ENCODE results near the gene CDH23. TPM values are rescaled to one million over a fixed set of nuclear protein-coding genes. Genes with fewer than 3 reads are reported as not detected.
A peak's percentile ranks its signal among the peaks of the same experiment; 100 is the strongest.

The CDH23 gene
- total and polyA plus RNA-seq, 9 of the 15 experiments (the other 6 are each of a cell fraction or from before 2014, with no cell fraction given) = 0.18 to 1.2 (median 0.47) TPM

GRCh38 chr10:71603754-71604153 lies 207.0 kb downstream of the CDH23 start (continued):
- no peak for TF ChIP-seq ATF4 (CRISPR knock-in tag; IDR thresholded peaks at IDR 0.05)
- no peak for TF ChIP-seq TBP (optimal IDR thresholded peaks at IDR 0.05; ENCODE audit: low read depth, low read length)

- ATAC-seq (no peak), DNase-seq (ENCODE audit: extremely low read depth in 1 of 4, low spot score in 3 of 4) (no peak), FAIRE-seq (no peak)
- H3K9me1 ChIP-seq (ENCODE audit: control insufficient read depth, insufficient read depth, low read length) = no peaks in the 10 kb centered on the region
- H4K20me1 ChIP-seq (replicated peaks; ENCODE audit: control insufficient read depth, insufficient read depth, low read length) = no peaks in the 10 kb centered on the region
- TF ChIP-seq STAT6 (CRISPR knock-in tag; IDR thresholded peaks at IDR 0.05) = no peak
- peak; percentile 44; the same call in 1 of the 2 replicates for TF ChIP-seq NFIC (IDR thresholded peaks at IDR 0.05)
- no peak overlapping the region for H3K4me3 ChIP-seq
- H3K79me2 ChIP-seq (ENCODE audit: control insufficient read depth, insufficient read depth, low read length) = no peaks in the 10 kb centered on the region
- ChIA-PET POLR2A (interaction anchor here (0.6 to 0.9 kb wide), 2 partner anchors 18 to 434 kb away, joined by 4 to 5 read pairs; no protein-coding TSS in a partner anchor), CTCF (ENCODE audit: low intra/inter-chr PET ratio) (no interaction called here)
- no peaks in the 10 kb centered on the region for H3K27me3 ChIP-seq (ENCODE audit: control insufficient read depth in 2 of 2, insufficient read depth in 2 of 2, low read length in 2 of 2)
- 57% methylated on average over 8 of the region's 8 CpGs for WGBS (ENCODE audit: insufficient coverage, low coverage, missing lambda C conversion rate)
- no peak overlapping the region for H2AFZ ChIP-seq (ENCODE audit: low read depth, low read length)
- H3K4me1 ChIP-seq (replicated peaks in 1 of 2; ENCODE audit: control insufficient read depth in 2 of 2, insufficient read depth in 2 of 2, low read length in 2 of 2) = peaks cover 4 to 21% of the 10 kb centered on the region in 2 experiments; a peak in 4 of 5 replicates
- intact Hi-C loops (cut with micrococcal nuclease) = loop anchor here (5.0 kb wide), 1 partner anchor 292 kb away; no protein-coding TSS in a partner anchor
- in situ Hi-C loops (cut with MboI) = no loop called here
- H3K9ac ChIP-seq (ENCODE audit: insufficient read depth in 1 of 2, low read depth in 2 of 2, low read length in 2 of 2) = peak overlapping the region in 1 of 2 experiments; percentile 41; a peak in 1 of 4 replicates
- no peak overlapping the region for H3K4me2 ChIP-seq (ENCODE audit: insufficient read depth, low read length)
- no TSS peak for BruUV-seq (replicated peaks)
- no peaks in the 10 kb centered on the region for H3K9me3 ChIP-seq (replicated peaks; ENCODE audit: control insufficient read depth, insufficient read depth, low read depth, low read length)
- H3K36me3 ChIP-seq (ENCODE audit: control insufficient read depth, insufficient read depth, low read length) = no peaks in the 10 kb centered on the region
- no peak overlapping the region for H3K27ac ChIP-seq (ENCODE audit: extremely low read depth, low read depth, low read length)
These were observed 207.8 kb downstream of the CDH23 start for GRCh38 chr10:71604324-71605018.
